OCI-LY3 (cell line): Measurements from ENCODE around the gene GOLGA8K.
"Not testable (repeated sequence)": the region's sequence is repeated elsewhere in the genome, so short reads cannot be mapped to it uniquely, and the experiment has no call there.

ENCODE experiments used
- EZH2phosphoT487 ChIP-seq: fragments of 200-600 bp; shearing (Covaris generic); IDR thresholded peaks from 2 replicates; pipeline ENCODE4 v1.6.1; 2018; ENCODE audit warnings: antibody characterized with exemption, mixed run types, low read depth
- TF ChIP-seq, protein P1 (sequence below): fragments of 200-600, 300-600 bp; sonication (generic); IDR thresholded peaks from 2 replicates; pipeline ENCODE4 v1.5.1; 2014; ENCODE audit warnings: antibody characterized with exemption, low read length, low read depth

DNA sequence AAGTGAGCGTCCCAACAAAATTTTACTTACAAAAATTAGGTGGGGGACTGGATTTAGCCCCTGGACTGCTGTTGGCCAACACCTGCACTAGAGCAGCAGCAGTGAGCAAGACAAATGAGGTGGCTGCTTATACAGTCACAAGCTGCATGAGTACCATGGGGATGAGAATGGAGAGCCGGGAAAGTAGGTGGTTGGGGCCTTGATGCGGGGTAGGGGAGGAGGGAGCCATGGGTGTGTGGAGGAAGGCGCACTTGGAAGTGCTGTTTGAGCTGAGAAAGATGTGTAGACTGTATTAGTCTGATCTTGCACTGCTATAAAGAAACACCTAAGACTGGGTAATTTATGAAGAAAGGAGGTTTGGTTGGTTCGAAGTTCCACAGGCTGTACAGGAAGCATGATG, 31.0 kb downstream of the GOLGA8K start:
- TF ChIP-seq, protein P1, sequence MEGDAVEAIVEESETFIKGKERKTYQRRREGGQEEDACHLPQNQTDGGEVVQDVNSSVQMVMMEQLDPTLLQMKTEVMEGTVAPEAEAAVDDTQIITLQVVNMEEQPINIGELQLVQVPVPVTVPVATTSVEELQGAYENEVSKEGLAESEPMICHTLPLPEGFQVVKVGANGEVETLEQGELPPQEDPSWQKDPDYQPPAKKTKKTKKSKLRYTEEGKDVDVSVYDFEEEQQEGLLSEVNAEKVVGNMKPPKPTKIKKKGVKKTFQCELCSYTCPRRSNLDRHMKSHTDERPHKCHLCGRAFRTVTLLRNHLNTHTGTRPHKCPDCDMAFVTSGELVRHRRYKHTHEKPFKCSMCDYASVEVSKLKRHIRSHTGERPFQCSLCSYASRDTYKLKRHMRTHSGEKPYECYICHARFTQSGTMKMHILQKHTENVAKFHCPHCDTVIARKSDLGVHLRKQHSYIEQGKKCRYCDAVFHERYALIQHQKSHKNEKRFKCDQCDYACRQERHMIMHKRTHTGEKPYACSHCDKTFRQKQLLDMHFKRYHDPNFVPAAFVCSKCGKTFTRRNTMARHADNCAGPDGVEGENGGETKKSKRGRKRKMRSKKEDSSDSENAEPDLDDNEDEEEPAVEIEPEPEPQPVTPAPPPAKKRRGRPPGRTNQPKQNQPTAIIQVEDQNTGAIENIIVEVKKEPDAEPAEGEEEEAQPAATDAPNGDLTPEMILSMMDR: not testable (repeated sequence)
- TF ChIP-seq EZH2phosphoT487: not testable (repeated sequence)
